ENCODE results near the gene DENND6A.

The DENND6A gene

GRCh38 chr3:57733790-57734189, 40.9 kb upstream of the DENND6A start:
- Histone ChIP-seq H3K36me3 (no peaks in the 10 kb centered on the region), H3K27me3 (no peaks in the 10 kb centered on the region), H3K4me3 (no peak overlapping the region), H3K9me3 (no peaks in the 10 kb centered on the region), H3K27ac (no peak overlapping the region), H3K4me1 (no peaks in the 10 kb centered on the region)
- TF ChIP-seq CTCF (IDR thresholded peaks at IDR 0.05), result no peak
- intact Hi-C loops (cut with DNase I; ENCODE audit: low total_unique reads), result no loop called here
- DNase-seq, result no peak

GRCh38 chr3:57731311-57731710, 38.4 kb upstream of the DENND6A start:
- Histone ChIP-seq H3K27me3 (no peaks in the 10 kb centered on the region), H3K4me1 (no peaks in the 10 kb centered on the region), H3K4me3 (no peak overlapping the region), H3K9me3 (no peaks in the 10 kb centered on the region), H3K36me3 (no peaks in the 10 kb centered on the region), H3K27ac (no peak overlapping the region)
- DNase-seq, result no peak
- no peak for TF ChIP-seq CTCF (IDR thresholded peaks at IDR 0.05)
- intact Hi-C loops (cut with DNase I; ENCODE audit: low total_unique reads), result no loop called here

- TF ChIP-seq CTCF (IDR thresholded peaks at IDR 0.05), result no peak
Measured at GRCh38 chr3:57730682-57731081, 37.8 kb upstream of the DENND6A start.

GRCh38 chr3:57729334-57730045, 36.6 kb upstream of the DENND6A start:
- Histone ChIP-seq H3K4me1 (no peaks in the 10 kb centered on the region), H3K27me3 (no peaks in the 10 kb centered on the region), H3K36me3 (no peaks in the 10 kb centered on the region), H3K9me3 (no peaks in the 10 kb centered on the region), H3K4me3 (no peak overlapping the region), H3K27ac (no peak overlapping the region)
- DNase-seq, result no peak
- TF ChIP-seq CTCF (IDR thresholded peaks at IDR 0.05), result no peak
- intact Hi-C loops (cut with DNase I; ENCODE audit: low total_unique reads), result no loop called here

More at GRCh38 chr3:57730682-57731081, 37.8 kb upstream of the DENND6A start:
- no peak overlapping the region for H3K4me3 ChIP-seq
- H3K36me3 ChIP-seq, result no peaks in the 10 kb centered on the region
- intact Hi-C loops (cut with DNase I; ENCODE audit: low total_unique reads), result no loop called here
- H3K4me1 ChIP-seq, result no peaks in the 10 kb centered on the region
- no peaks in the 10 kb centered on the region for H3K9me3 ChIP-seq
- H3K27ac ChIP-seq, result no peak overlapping the region
- DNase-seq, result no peak
- H3K27me3 ChIP-seq, result no peaks in the 10 kb centered on the region

- H3K4me1 ChIP-seq, result no peaks in the 10 kb centered on the region
- no peak overlapping the region for H3K4me3 ChIP-seq
- no peak overlapping the region for H3K27ac ChIP-seq
- H3K27me3 ChIP-seq, result no peaks in the 10 kb centered on the region
- H3K9me3 ChIP-seq, result no peaks in the 10 kb centered on the region
- H3K36me3 ChIP-seq, result no peaks in the 10 kb centered on the region
- DNase-seq, result no peak
- intact Hi-C loops (cut with DNase I; ENCODE audit: low total_unique reads), result no loop called here
- TF ChIP-seq CTCF (IDR thresholded peaks at IDR 0.05), result no peak
Measured at GRCh38 chr3:57727106-57727505, 34.2 kb upstream of the DENND6A start.

- H3K27me3 ChIP-seq, result no peaks in the 10 kb centered on the region
- no peak for DNase-seq
Measured at GRCh38 chr3:57726397-57726796, 33.5 kb upstream of the DENND6A start.

More at GRCh38 chr3:57726397-57726796, 33.5 kb upstream of the DENND6A start:
- no peaks in the 10 kb centered on the region for H3K9me3 ChIP-seq
- intact Hi-C loops (cut with DNase I; ENCODE audit: low total_unique reads), result no loop called here
- no peak for TF ChIP-seq CTCF (IDR thresholded peaks at IDR 0.05)
- H3K4me3 ChIP-seq, result no peak overlapping the region
- no peak overlapping the region for H3K27ac ChIP-seq
- no peaks in the 10 kb centered on the region for H3K36me3 ChIP-seq
- H3K4me1 ChIP-seq, result no peaks in the 10 kb centered on the region
